LHCN-M2 (cell line): Measurements from ENCODE around the gene ASB15. TPM values are rescaled to one million over a fixed set of nuclear protein-coding genes. Genes with fewer than 3 reads are reported as not detected.
A peak's percentile ranks its signal among the peaks of the same experiment; 100 is the strongest.
"Not testable (repeated sequence)": the region's sequence is repeated elsewhere in the genome, so short reads cannot be mapped to it uniquely, and the experiment has no call there.

Experiments used
- DNase-seq: peaks from one replicate; pipeline ENCODE4 v3.0.0-alpha.2; 2012; ENCODE audit warnings: low read depth
- polyA plus RNA-seq: library from polyadenylated mRNA; unstranded; fragments of >200 nt; gene quantifications from one replicate; pipeline ENCODE4 v1.2.1, GENCODE V29; 2012; ENCODE audit warnings: missing spikeins
- total RNA-seq: library from RNA; depleted of rRNA; stranded (reverse); fragments of >200 nt; gene quantifications from 2 replicates; pipeline ENCODE4 v1.2.3, GENCODE V29; 2014; rRNA removed

Gene ASB15
- not detected in 2 replicates for total RNA-seq
- polyA plus RNA-seq: not detected

GRCh38 chr7:123601530-123601929, at the start of gene ASB15:
Gene ASB15, plus strand, starts transcription at chr7:123601821. Its CDS starts 12,682 bp downstream, at chr7:123614503.
- DNase-seq: no peak

GRCh38 chr7:123552134-123552533, 49.5 kb upstream of the ASB15 start:
- not testable (repeated sequence) for DNase-seq

GRCh38 chr7:123552641-123553040, 49.0 kb upstream of the ASB15 start:
- DNase-seq: no peak

- no peak for DNase-seq
These were observed 48.5 kb upstream of the ASB15 start for GRCh38 chr7:123553159-123553558.

GRCh38 chr7:123555484-123555883, 46.1 kb upstream of the ASB15 start:
- DNase-seq: no peak

GRCh38 chr7:123557016-123557397, 44.6 kb upstream of the ASB15 start:
- DNase-seq: peak; percentile 7

GRCh38 chr7:123557398-123558288, 44.0 kb upstream of the ASB15 start, which contains the start of gene NDUFA5:
Gene NDUFA5, minus strand, starts transcription at chr7:123557818. Its CDS starts 23 bp downstream, at chr7:123557795.
- DNase-seq: peak; percentile 100

- DNase-seq: no peak
These were observed 43.2 kb upstream of the ASB15 start for GRCh38 chr7:123558289-123558874.

GRCh38 chr7:123562121-123562520, 39.5 kb upstream of the ASB15 start:
- peak; percentile 19 for DNase-seq

GRCh38 chr7:123569352-123570010, 32.1 kb upstream of the ASB15 start:
- no peak for DNase-seq

GRCh38 chr7:123570390-123571182, 31.0 kb upstream of the ASB15 start:
- DNase-seq: peak; percentile 13

- no peak for DNase-seq
These were observed 30.4 kb upstream of the ASB15 start for GRCh38 chr7:123571187-123571586.

- DNase-seq: peak; percentile 44
These were observed 29.9 kb upstream of the ASB15 start for GRCh38 chr7:123571684-123572083.

GRCh38 chr7:123573341-123573740, 28.3 kb upstream of the ASB15 start:
- DNase-seq: no peak

GRCh38 chr7:123573896-123574467, 27.6 kb upstream of the ASB15 start:
- DNase-seq: peak; percentile 14

GRCh38 chr7:123579416-123579815, 22.2 kb upstream of the ASB15 start:
- no peak for DNase-seq

GRCh38 chr7:123580406-123581161, 21.0 kb upstream of the ASB15 start:
- DNase-seq: peak; percentile 67

GRCh38 chr7:123581162-123581459, 20.5 kb upstream of the ASB15 start:
- no peak for DNase-seq

- no peak for DNase-seq
These were observed 17.8 kb upstream of the ASB15 start for GRCh38 chr7:123583821-123584220.

GRCh38 chr7:123588376-123588775, 13.2 kb upstream of the ASB15 start:
- no peak for DNase-seq
